Stimulated activated CD4-positive, alpha-beta T cell treated with anti-CD3 and anti-CD28 coated beads, TNF-alpha, amount 100 ng/mL, for 48 hours (primary cell): ENCODE measurements around the gene SLC4A9.
A peak's percentile ranks its signal among the peaks of the same experiment; 100 is the strongest.
"Not testable (repeated sequence)": the region's sequence is repeated elsewhere in the genome, so short reads cannot be mapped to it uniquely, and the experiment has no call there.

Source experiments
- DNase-seq, 3 donors: peaks; one replicate each; pipeline ENCODE4 v3.0.0-alpha.2; 2020; ENCODE audit warnings: low read depth in 3 of 3

Gene SLC4A9

GRCh38 chr5:140338336-140338735 is 21.7 kb upstream of the SLC4A9 start:
- DNase-seq: no peak

GRCh38 chr5:140338908-140339307 is 21.1 kb upstream of the SLC4A9 start:
- DNase-seq: no peak

GRCh38 chr5:140339636-140340035 is 20.4 kb upstream of the SLC4A9 start:
- DNase-seq: no peak

GRCh38 chr5:140340605-140341121 is 19.3 kb upstream of the SLC4A9 start:
- DNase-seq: no peak

- no peak for DNase-seq
Measured at GRCh38 chr5:140341591-140341990, 18.4 kb upstream of the SLC4A9 start.

GRCh38 chr5:140342287-140342686 is 17.7 kb upstream of the SLC4A9 start:
- no peak for DNase-seq

GRCh38 chr5:140342896-140343295 is 17.1 kb upstream of the SLC4A9 start:
- DNase-seq: no peak

- not testable (repeated sequence) for DNase-seq
Measured at GRCh38 chr5:140343849-140344248, 16.1 kb upstream of the SLC4A9 start.

GRCh38 chr5:140344683-140345423 is 15.1 kb upstream of the SLC4A9 start:
- DNase-seq: no peak

- DNase-seq: no peak
Measured at GRCh38 chr5:140345919-140346347, 14.1 kb upstream of the SLC4A9 start.

- peak in 1 of 3 donors; percentile 20 for DNase-seq
Measured at GRCh38 chr5:140346348-140347221, 13.4 kb upstream of the SLC4A9 start, which contains the start of gene HBEGF. TSS of gene HBEGF (minus strand) at chr5:140346603. CDS start at chr5:140346328, 275 bp downstream.

- DNase-seq: no peak
Measured at GRCh38 chr5:140347360-140347759, 12.6 kb upstream of the SLC4A9 start.

- no peak for DNase-seq
Measured at GRCh38 chr5:140348104-140348503, 11.9 kb upstream of the SLC4A9 start.

GRCh38 chr5:140349244-140349643 is 10.8 kb upstream of the SLC4A9 start:
- DNase-seq: no peak

GRCh38 chr5:140351609-140352334 is 8.2 kb upstream of the SLC4A9 start:
- DNase-seq: peak in 2 of 3 donors; percentile 57 to 71

- DNase-seq: no peak
Measured at GRCh38 chr5:140355546-140355945, 4.4 kb upstream of the SLC4A9 start.

GRCh38 chr5:140356853-140357725 is 2.9 kb upstream of the SLC4A9 start:
- DNase-seq: no peak

GRCh38 chr5:140357726-140358093 is 2.3 kb upstream of the SLC4A9 start:
- peak; percentile 58 to 66 (median 64) for DNase-seq

GRCh38 chr5:140358738-140359310 is 1.2 kb upstream of the SLC4A9 start:
- DNase-seq: no peak

GRCh38 chr5:140360681-140361479 is 886 bp downstream of the SLC4A9 start:
- no peak for DNase-seq
